ENCODE data around the gene PPIH. TPM values are rescaled to one million over a fixed set of nuclear protein-coding genes. Genes with fewer than 3 reads are reported as not detected.
"Not testable (repeated sequence)": the region's sequence is repeated elsewhere in the genome, so short reads cannot be mapped to it uniquely, and the experiment has no call there.

PPIH gene
- total RNA-seq, 2 donors from 2014 or later: 18.2 to 24.9 TPM

GRCh38 chr1:42680055-42680454 lies 21.8 kb downstream of the PPIH start:
- Histone ChIP-seq H3K27ac (no peak overlapping the region), H3K9me3 (no peaks in the 10 kb centered on the region), H3K4me1 (peaks cover 0 to 33% of the 10 kb centered on the region in 2 donors), H3K4me3 (no peak overlapping the region), H3K27me3 (no peaks in the 10 kb centered on the region), H3K36me3 (no peaks in the 10 kb centered on the region)
- TF ChIP-seq, protein P1, sequence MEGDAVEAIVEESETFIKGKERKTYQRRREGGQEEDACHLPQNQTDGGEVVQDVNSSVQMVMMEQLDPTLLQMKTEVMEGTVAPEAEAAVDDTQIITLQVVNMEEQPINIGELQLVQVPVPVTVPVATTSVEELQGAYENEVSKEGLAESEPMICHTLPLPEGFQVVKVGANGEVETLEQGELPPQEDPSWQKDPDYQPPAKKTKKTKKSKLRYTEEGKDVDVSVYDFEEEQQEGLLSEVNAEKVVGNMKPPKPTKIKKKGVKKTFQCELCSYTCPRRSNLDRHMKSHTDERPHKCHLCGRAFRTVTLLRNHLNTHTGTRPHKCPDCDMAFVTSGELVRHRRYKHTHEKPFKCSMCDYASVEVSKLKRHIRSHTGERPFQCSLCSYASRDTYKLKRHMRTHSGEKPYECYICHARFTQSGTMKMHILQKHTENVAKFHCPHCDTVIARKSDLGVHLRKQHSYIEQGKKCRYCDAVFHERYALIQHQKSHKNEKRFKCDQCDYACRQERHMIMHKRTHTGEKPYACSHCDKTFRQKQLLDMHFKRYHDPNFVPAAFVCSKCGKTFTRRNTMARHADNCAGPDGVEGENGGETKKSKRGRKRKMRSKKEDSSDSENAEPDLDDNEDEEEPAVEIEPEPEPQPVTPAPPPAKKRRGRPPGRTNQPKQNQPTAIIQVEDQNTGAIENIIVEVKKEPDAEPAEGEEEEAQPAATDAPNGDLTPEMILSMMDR (IDR thresholded peaks at IDR 0.05): no peak
- DNase-seq (ENCODE audit: low spot score): no peak

DNA sequence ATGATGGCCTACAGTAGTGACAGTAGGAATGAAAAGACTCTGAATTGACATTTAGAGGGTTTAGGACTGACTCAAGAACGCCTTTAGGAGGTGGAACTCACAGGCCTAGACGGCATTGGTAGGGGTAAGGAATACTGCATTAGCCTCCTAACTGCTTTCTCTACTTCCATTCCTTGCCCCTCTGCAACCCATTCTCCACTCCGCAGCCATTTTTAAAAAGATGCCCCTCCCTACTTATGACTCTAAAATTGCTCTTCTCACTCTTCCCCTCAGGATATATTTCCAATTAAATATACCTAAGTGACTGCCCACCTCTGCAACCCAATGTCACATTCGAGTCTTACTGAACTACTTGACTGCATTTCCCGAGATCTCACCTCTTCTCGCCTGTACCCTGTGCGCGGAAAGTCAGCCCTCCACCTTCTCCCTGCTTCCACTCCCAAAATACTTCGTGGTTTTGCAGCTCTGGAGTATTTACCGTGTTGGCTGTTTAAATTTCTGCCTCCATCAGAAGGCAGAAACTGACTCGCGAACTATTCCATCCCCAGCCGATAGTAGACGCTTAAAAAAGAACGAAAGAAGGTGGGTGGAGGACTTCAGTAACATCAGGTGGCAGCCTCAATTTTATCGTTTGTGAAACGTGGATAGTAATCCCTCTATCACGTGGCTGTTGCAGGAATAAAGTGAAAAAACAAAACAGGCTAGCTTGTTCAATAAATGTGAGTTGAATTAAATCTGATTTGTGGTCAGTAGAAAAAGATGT lies 22.9 kb downstream of the PPIH start:
- Histone ChIP-seq H3K27me3 (no peaks in the 10 kb centered on the region), H3K27ac (peak overlapping the region; percentile 97 to 98), H3K36me3 (no peaks in the 10 kb centered on the region), H3K4me3 (peak overlapping the region; percentile 90 to 95), H3K9me3 (no peaks in the 10 kb centered on the region), H3K4me1 (peaks cover 0 to 40% of the 10 kb centered on the region in 2 donors)
- DNase-seq (ENCODE audit: low spot score): no peak
- TF ChIP-seq, protein P1 (IDR thresholded peaks at IDR 0.05): no peak

GRCh38 chr1:42681741-42682483 lies 23.7 kb downstream of the PPIH start, which contains the start of gene YBX1:
Gene YBX1 (plus strand): TSS chr1:42682418. CDS start chr1:42682566, 148 bp downstream.
- Histone ChIP-seq H3K4me3 (peak within 1 kb of the TSS; percentile 90 to 95), H3K27me3 (no peaks in the 10 kb centered on the region), H3K4me1 (peaks cover 0 to 48% of the 10 kb centered on the region in 2 donors), H3K36me3 (no peaks in the 10 kb centered on the region), H3K9me3 (no peaks in the 10 kb centered on the region), H3K27ac (peak within 1 kb of the TSS; percentile 97 to 98)
- TF ChIP-seq, protein P1 (IDR thresholded peaks at IDR 0.05): no peak
- peak; percentile 99 for DNase-seq (ENCODE audit: low spot score)

GRCh38 chr1:42682484-42682738 lies 24.2 kb downstream of the PPIH start:
- peak overlapping the region; percentile 97 to 98 for H3K27ac ChIP-seq
- H3K9me3 ChIP-seq; H3K36me3 ChIP-seq; H3K27me3 ChIP-seq; DNase-seq (ENCODE audit: low spot score): not testable (repeated sequence)
- H3K4me3 ChIP-seq: peak overlapping the region; percentile 90 to 95
- peaks cover 0 to 53% of the 10 kb centered on the region in 2 donors for H3K4me1 ChIP-seq

DNA sequence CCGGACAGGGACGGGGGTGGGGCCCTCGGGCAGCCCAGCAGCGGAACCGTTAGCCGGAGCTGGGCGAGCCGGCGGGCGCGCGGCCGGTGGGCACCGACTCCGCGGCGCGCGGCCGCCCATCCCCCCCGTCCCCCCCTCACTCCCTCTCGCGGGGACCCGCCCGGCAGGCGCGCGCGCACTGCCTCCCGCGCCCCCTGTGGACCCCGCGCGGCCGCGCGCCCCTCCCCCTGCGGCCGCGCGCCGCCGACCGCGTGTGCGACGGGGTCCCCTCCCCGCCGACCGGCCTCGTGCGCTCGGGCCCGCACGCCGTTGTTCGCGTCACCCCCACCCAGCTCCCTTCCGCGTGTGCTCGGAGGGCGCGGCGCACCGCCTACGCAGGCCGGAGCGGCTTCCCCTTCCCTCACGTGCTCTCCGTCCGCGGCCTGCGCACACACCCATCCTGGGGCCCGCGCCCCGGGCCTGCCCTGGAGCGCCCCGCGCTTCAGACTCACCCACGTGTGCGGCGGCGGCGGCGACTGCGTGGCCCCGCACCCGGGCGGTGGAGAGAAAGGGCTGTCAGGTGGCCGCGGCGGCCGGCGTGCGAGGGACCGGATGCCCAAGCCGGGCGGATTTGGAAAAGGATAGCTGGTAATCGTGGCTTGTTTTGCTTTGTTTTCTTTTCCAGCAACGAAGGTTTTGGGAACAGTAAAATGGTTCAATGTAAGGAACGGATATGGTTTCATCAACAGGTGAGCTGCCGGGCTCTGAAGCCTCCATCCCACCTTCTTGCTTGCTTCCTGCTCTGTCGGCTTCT lies 24.7 kb downstream of the PPIH start:
- H3K27me3 ChIP-seq: no peaks in the 10 kb centered on the region
- H3K27ac ChIP-seq: peak overlapping the region; percentile 97 to 98
- no peaks in the 10 kb centered on the region for H3K9me3 ChIP-seq
- peak overlapping the region; percentile 90 to 95 for H3K4me3 ChIP-seq
- H3K36me3 ChIP-seq: no peaks in the 10 kb centered on the region
- H3K4me1 ChIP-seq: peaks cover 0 to 58% of the 10 kb centered on the region in 2 donors
- peak; percentile 78 for DNase-seq (ENCODE audit: low spot score)
- TF ChIP-seq, protein P1 (IDR thresholded peaks at IDR 0.05): no peak

- no peaks in the 10 kb centered on the region for H3K9me3 ChIP-seq
- TF ChIP-seq, protein P1 (IDR thresholded peaks at IDR 0.05): no peak
- H3K27me3 ChIP-seq: no peaks in the 10 kb centered on the region
- no peak overlapping the region for H3K27ac ChIP-seq
- H3K4me3 ChIP-seq: peak overlapping the region in 1 of 2 donors; percentile 95
- no peak for DNase-seq (ENCODE audit: low spot score)
- no peaks in the 10 kb centered on the region for H3K36me3 ChIP-seq
- peaks cover 0 to 70% of the 10 kb centered on the region in 2 donors for H3K4me1 ChIP-seq
Measured at GRCh38 chr1:42684139-42684538, 25.9 kb downstream of the PPIH start.
